IMR-90 (cell line): ENCODE results near the gene MGAT5. TPM values are rescaled to one million over a fixed set of nuclear protein-coding genes. Genes with fewer than 3 reads are reported as not detected.

Source experiments
- ATAC-seq: fragments of 200-7000 bp; cut with Tn5 transposase; 2 replicates; pipeline ENCODE4 v1.9.1; 2020; ENCODE audit warnings: low read depth, mild to moderate bottlenecking, moderate library complexity
- BruUV-seq: library from RNA; stranded (reverse); fragments of 400-500 nt; replicated peaks from 2 replicates; lab custom pipeline; 2021; lab: Mats Ljungman, UMichigan
- CTCF ChIA-PET: fragments of 300-600 bp; formaldehyde crosslinking; extraction: SDS; loops from one replicate; lab custom pipeline; 2021; ENCODE audit warnings: antibody characterized with exemption; lab: Yijun Ruan, JAX
- POLR2A ChIA-PET: fragments of 300-600 bp; sonication (Branson Sonifier 250); formaldehyde crosslinking; loops from one replicate; lab custom pipeline; 2022; ENCODE audit warnings: antibody characterized with exemption; ENCODE audit not compliant: unreplicated experiment; lab: Charles Lee
- DNase-seq: peaks from one replicate; pipeline ENCODE4 v3.0.0; 2013
- H2AFZ ChIP-seq: replicated peaks from 2 replicates; pipeline ENCODE3; 2013; ENCODE audit warnings: low read length, mild to moderate bottlenecking; ENCODE audit not compliant: poor library complexity
- H2AK5ac ChIP-seq: 2 replicates; pipeline ENCODE4 v1.6.1; 2013; ENCODE audit warnings: low read depth, low read length, inconsistent platforms
- H2AK9ac ChIP-seq: replicated peaks from 2 replicates; pipeline ENCODE3; 2013; ENCODE audit warnings: mild to moderate bottlenecking, low read depth, low read length, moderate library complexity; ENCODE audit not compliant: poor library complexity
- H2BK120ac ChIP-seq: 2 replicates; pipeline ENCODE4 v1.6.1; 2013; ENCODE audit warnings: low read depth, low read length, inconsistent platforms
- H2BK15ac ChIP-seq: 3 replicates; pipeline ENCODE4 v1.6.1; 2013; ENCODE audit warnings: low read depth, low read length, inconsistent platforms
- H2BK20ac ChIP-seq: 2 replicates; pipeline ENCODE4 v1.6.1; 2013; ENCODE audit warnings: low read depth, mild to moderate bottlenecking, inconsistent platforms, low read length, moderate library complexity
- H2BK5ac ChIP-seq: 2 replicates; pipeline ENCODE4 v1.6.1; 2013; ENCODE audit warnings: mild to moderate bottlenecking, low read depth, low read length, inconsistent platforms; ENCODE audit not compliant: poor library complexity, severe bottlenecking
- H3K14ac ChIP-seq: replicated peaks from 2 replicates; pipeline ENCODE4 v1.6.1; 2013; ENCODE audit warnings: low read depth, low read length, inconsistent platforms
- H3K18ac ChIP-seq: 2 replicates; pipeline ENCODE4 v1.6.1; 2013; ENCODE audit warnings: low read depth, low read length, control low read depth
- H3K23ac ChIP-seq: 2 replicates; pipeline ENCODE4 v1.6.1; 2013; ENCODE audit warnings: low read depth, low read length, inconsistent platforms
- H3K27ac ChIP-seq: 2 replicates; pipeline ENCODE4 v1.5.1; 2013; ENCODE audit warnings: mild to moderate bottlenecking, control low read depth, low read length; ENCODE audit not compliant: insufficient read depth
- H3K27me3 ChIP-seq: 2 replicates; pipeline ENCODE4 v1.6.1; 2013; ENCODE audit warnings: low read length; ENCODE audit not compliant: control insufficient read depth, insufficient read depth
- H3K36me3 ChIP-seq: 2 replicates; pipeline ENCODE4 v1.6.1; 2013; ENCODE audit warnings: low read length, mixed read lengths; ENCODE audit not compliant: control insufficient read depth, insufficient read depth
- H3K4ac ChIP-seq: 2 replicates; pipeline ENCODE4 v1.6.1; 2013; ENCODE audit warnings: low read depth, low read length, inconsistent platforms
- H3K4me1 ChIP-seq: 2 replicates; pipeline ENCODE4 v1.6.1; 2013; ENCODE audit warnings: low read length, mixed read lengths; ENCODE audit not compliant: control insufficient read depth, insufficient read depth
- H3K4me2 ChIP-seq: 2 replicates; pipeline ENCODE4 v1.6.1; 2013; ENCODE audit warnings: low read depth, mild to moderate bottlenecking, control low read depth, low read length, moderate library complexity
- H3K4me3 ChIP-seq: 2 replicates; pipeline ENCODE4 v1.5.1; 2013; ENCODE audit warnings: low read depth, mild to moderate bottlenecking, control low read depth, low read length, moderate library complexity; ENCODE audit not compliant: insufficient read depth
- H3K56ac ChIP-seq: 2 replicates; pipeline ENCODE4 v1.6.1; 2013; ENCODE audit warnings: low read length, inconsistent platforms; ENCODE audit not compliant: insufficient read depth; ENCODE audit errors: extremely low read depth
- H3K79me1 ChIP-seq, 2 experiments: 2 replicates each; pipeline ENCODE4 v1.6.1; 2013; ENCODE audit warnings: low read length in 2 of 2, inconsistent platforms in 1 of 2, low read depth in 1 of 2
- H3K9ac ChIP-seq: 2 replicates; pipeline ENCODE4 v1.6.1; 2013; ENCODE audit warnings: low read depth, low read length, control low read depth
- H3K9me1 ChIP-seq: 2 replicates; pipeline ENCODE4 v1.6.1; 2013; ENCODE audit warnings: low read length, inconsistent platforms; ENCODE audit not compliant: insufficient read depth
- H3K9me3 ChIP-seq: 2 replicates; pipeline ENCODE4 v1.6.1; 2013; ENCODE audit warnings: low read length; ENCODE audit not compliant: control insufficient read depth, insufficient read depth
- H4K20me1 ChIP-seq: 2 replicates; pipeline ENCODE4 v1.6.1; 2013; ENCODE audit warnings: low read length, inconsistent platforms; ENCODE audit not compliant: insufficient read depth
- H4K5ac ChIP-seq: 2 replicates; pipeline ENCODE4 v1.6.1; 2013; ENCODE audit warnings: mild to moderate bottlenecking, low read depth, low read length, control low read depth
- H4K8ac ChIP-seq, 2 experiments: 2 replicates each; pipeline ENCODE4 v1.6.1; 2013; ENCODE audit warnings: low read depth in 2 of 2, low read length in 2 of 2, control low read depth in 1 of 2, inconsistent platforms in 1 of 2
- H4K91ac ChIP-seq: 2 replicates; pipeline ENCODE4 v1.6.1; 2013; ENCODE audit warnings: low read depth, low read length, inconsistent platforms; ENCODE audit not compliant: insufficient read depth
- BHLHE40 ChIP-seq: fragments of 150-350 bp; IDR thresholded peaks from 2 replicates; pipeline ENCODE4 v1.6.1; 2016; ENCODE audit warnings: mild to moderate bottlenecking, low read depth, low read length
- FOS ChIP-seq: fragments of 150-350 bp; IDR thresholded peaks from 2 replicates; pipeline ENCODE4 v1.6.1; 2016; ENCODE audit warnings: low read depth, low read length
- POLR2A ChIP-seq: IDR thresholded peaks from 2 replicates; pipeline ENCODE4 v1.6.1; 2012; ENCODE audit warnings: mild to moderate bottlenecking, low read depth, low read length
- RCOR1 ChIP-seq: IDR thresholded peaks from 2 replicates; pipeline ENCODE4 v1.6.1; 2012; ENCODE audit warnings: mild to moderate bottlenecking, low read length, improper control_type of control experiment; ENCODE audit not compliant: insufficient replicate concordance
- WGBS, 2 experiments: methylation state at CpG; one replicate each; pipeline versions ENCODE4 v1.1.5 to v1.1.7; 2013; ENCODE audit warnings: missing lambda C conversion rate in 2 of 2; ENCODE audit not compliant: insufficient read length in 1 of 2; ENCODE audit errors: extremely low coverage in 2 of 2; 5-methylcytosine and 5-hydroxymethylcytosine counted together
- dilution Hi-C: fragments of 300-500 bp; cut with HindIII; formaldehyde crosslinking; loops from one replicate; pipeline ENCODE4 v1.14.3; 2018; ENCODE audit warnings: low sequenced_read_pairs; ENCODE audit not compliant: unreplicated experiment
- in situ Hi-C: fragments of 300-500 bp; cut with MboI; formaldehyde crosslinking; loops from 3 replicates; pipeline ENCODE4 v1.14.3; 2019; ENCODE audit warnings: low sequenced_read_pairs, inconsistent platforms, mixed read lengths
- intact Hi-C: fragments of 100-400 bp; cut with micrococcal nuclease; formaldehyde crosslinking; loops from 2 replicates; pipeline ENCODE4 v1.10.0; 2022
- polyA plus RNA-seq, 3 experiments: library from polyadenylated mRNA; depleted of rRNA; stranded (reverse); fragments of >200 nt; gene quantifications; 2 replicates each; pipeline ENCODE4 v1.2.3, GENCODE V29; 2012; ENCODE audit warnings: low replicate concordance in 1 of 3
- total RNA-seq: library from RNA; depleted of rRNA; stranded (reverse); fragments of >200 nt; gene quantifications from 2 replicates; pipeline ENCODE4 v1.2.3, GENCODE V29; 2012

The MGAT5 gene
- total and polyA plus RNA-seq, 2 of the 4 experiments (the other 2 are of a cell fraction), result 22.9 to 59.9 TPM

- ChIA-PET POLR2A (no interaction called here), CTCF (no interaction called here)
- no peak overlapping the region for H3K14ac ChIP-seq
- no peak overlapping the region for H4K8ac ChIP-seq
- no CpG with 5 or more reads among the region's 3 CpGs for WGBS, 2 experiments
- H2AFZ ChIP-seq, result no peak overlapping the region
- no peak overlapping the region for H2BK120ac ChIP-seq
- H3K18ac ChIP-seq, result no peak overlapping the region
- H3K4me3 ChIP-seq, result no peak overlapping the region
- peaks cover 8% of the 10 kb centered on the region for H3K9me1 ChIP-seq
- H3K9me3 ChIP-seq, result no peaks in the 10 kb centered on the region
- ATAC-seq (no peak), DNase-seq (no peak)
- H2AK9ac ChIP-seq, result no peak overlapping the region
- intact Hi-C loops, result no loop called here
- BruUV-seq, result no TSS peak
- no peak overlapping the region for H2BK20ac ChIP-seq
- dilution Hi-C loops, result no loop called here
- H4K91ac ChIP-seq, result no peak overlapping the region
- no peak overlapping the region for H4K5ac ChIP-seq
- peaks cover 4% of the 10 kb centered on the region for H3K4me1 ChIP-seq
- H3K4ac ChIP-seq, result no peak overlapping the region
- H3K27me3 ChIP-seq, result no peaks in the 10 kb centered on the region
- no peak overlapping the region for H3K56ac ChIP-seq
- no peaks in the 10 kb centered on the region for H4K20me1 ChIP-seq
- no peak overlapping the region for H2AK5ac ChIP-seq
- no peak overlapping the region for H3K9ac ChIP-seq
- peaks cover 24% of the 10 kb centered on the region for H3K36me3 ChIP-seq
- H3K4me2 ChIP-seq, result no peak overlapping the region
- no peak overlapping the region for H3K23ac ChIP-seq
- TF ChIP-seq POLR2A (no peak), FOS (no peak), BHLHE40 (no peak), RCOR1 (no peak)
- no peak overlapping the region for H2BK15ac ChIP-seq
- H3K27ac ChIP-seq, result no peak overlapping the region
- H2BK5ac ChIP-seq, result no peak overlapping the region
- in situ Hi-C loops, result no loop called here
- peaks cover 5 to 11% of the 10 kb centered on the region in 2 experiments; a peak in 3 of 4 replicates for H3K79me1 ChIP-seq
Observed at GRCh38 chr2:134352844-134353243, 99.0 kb downstream of the MGAT5 start.
